Duodenal mucosa (tissue), 2 donors: Measurements from ENCODE around the gene LIMCH1.

ENCODE experiments used
- H3K27ac ChIP-seq: one replicate; pipeline ENCODE4 v1.7.0; 2013; ENCODE audit warnings: low read depth, low read length
- H3K27me3 ChIP-seq, 2 donors: one replicate each; pipeline ENCODE4 v1.7.0; 2013; ENCODE audit warnings: low read length in 2 of 2, control low read depth in 1 of 2; ENCODE audit not compliant: insufficient read depth in 2 of 2, control insufficient read depth in 1 of 2
- H3K36me3 ChIP-seq, 2 donors: one replicate each; pipeline ENCODE4 v1.7.0; 2013; ENCODE audit warnings: low read length in 2 of 2, control low read depth in 1 of 2; ENCODE audit not compliant: insufficient read depth in 2 of 2, control insufficient read depth in 1 of 2
- H3K4me1 ChIP-seq, 2 donors: one replicate each; pipeline ENCODE4 v1.7.0; 2013; ENCODE audit warnings: low read length in 2 of 2, control low read depth in 1 of 2; ENCODE audit not compliant: insufficient read depth in 2 of 2, control insufficient read depth in 1 of 2
- H3K4me3 ChIP-seq, 2 donors: one replicate each; pipeline ENCODE4 v1.7.0; 2013; ENCODE audit warnings: low read length in 2 of 2, low read depth in 1 of 2
- H3K9ac ChIP-seq, 2 donors: one replicate each; pipeline ENCODE4 v1.7.0; 2013; ENCODE audit warnings: low read length in 2 of 2, low read depth in 1 of 2
- H3K9me3 ChIP-seq, 2 donors: one replicate each; pipeline ENCODE4 v1.7.0; 2013; ENCODE audit warnings: low read length in 2 of 2, control low read depth in 1 of 2; ENCODE audit not compliant: control insufficient read depth in 1 of 2

Gene LIMCH1

DNA sequence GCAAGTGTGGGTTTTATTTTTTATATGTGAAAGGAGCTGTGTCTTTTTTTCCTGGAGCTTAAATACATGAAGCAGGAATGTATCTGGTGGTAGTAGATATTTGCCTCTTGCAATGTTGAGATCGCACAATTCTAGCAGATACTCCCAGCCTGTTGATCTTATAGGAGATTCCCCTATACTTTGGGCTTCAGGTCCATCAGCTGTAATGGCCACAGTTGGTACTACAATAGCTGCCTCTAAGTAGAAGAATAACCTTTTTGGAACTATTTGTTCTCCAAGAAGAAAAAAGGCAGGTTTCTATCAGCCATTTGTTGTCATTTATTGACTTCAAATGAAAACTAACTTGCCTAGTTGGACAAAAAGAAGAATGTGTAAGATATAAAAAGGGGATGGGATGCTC, 37.7 kb downstream of the LIMCH1 start:
- H3K4me3 ChIP-seq: no peak overlapping the region
- no peak overlapping the region for H3K27ac ChIP-seq
- H3K9ac ChIP-seq: no peak overlapping the region
- H3K36me3 ChIP-seq: no peaks in the 10 kb centered on the region
- no peaks in the 10 kb centered on the region for H3K27me3 ChIP-seq
- H3K4me1 ChIP-seq: no peaks in the 10 kb centered on the region
- no peaks in the 10 kb centered on the region for H3K9me3 ChIP-seq

DNA sequence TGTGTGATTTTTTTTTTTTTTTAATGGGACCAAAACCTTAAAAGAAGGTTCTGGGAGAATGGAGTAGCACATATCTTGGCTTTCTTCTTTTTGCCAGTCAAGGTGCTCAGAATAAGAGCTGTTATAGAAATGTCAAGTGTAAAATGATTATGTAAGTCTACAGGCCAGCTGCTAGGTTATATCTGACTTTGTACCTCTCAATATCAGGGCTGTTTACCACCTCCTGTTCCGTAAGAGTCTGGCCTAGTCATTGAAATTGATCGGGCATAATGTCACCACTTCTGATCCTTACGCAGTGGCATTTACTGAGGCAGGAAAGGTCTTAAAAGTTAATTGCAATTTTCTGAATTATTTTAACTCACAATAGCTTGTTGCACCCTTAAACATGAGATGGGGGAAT, 41.1 kb downstream of the LIMCH1 start:
- no peaks in the 10 kb centered on the region for H3K36me3 ChIP-seq
- H3K4me3 ChIP-seq: no peak overlapping the region
- no peak overlapping the region for H3K27ac ChIP-seq
- no peaks in the 10 kb centered on the region for H3K27me3 ChIP-seq
- H3K9ac ChIP-seq: no peak overlapping the region
- H3K9me3 ChIP-seq: no peaks in the 10 kb centered on the region
- H3K4me1 ChIP-seq: no peaks in the 10 kb centered on the region

GRCh38 chr4:41579526-41579925, 41.6 kb downstream of the LIMCH1 start:
- H3K36me3 ChIP-seq: no peaks in the 10 kb centered on the region
- H3K27me3 ChIP-seq: no peaks in the 10 kb centered on the region
- H3K4me1 ChIP-seq: no peaks in the 10 kb centered on the region
- H3K27ac ChIP-seq: no peak overlapping the region
- no peak overlapping the region for H3K4me3 ChIP-seq
- H3K9me3 ChIP-seq: peaks cover 0 to 2% of the 10 kb centered on the region in 2 donors
- H3K9ac ChIP-seq: no peak overlapping the region

DNA sequence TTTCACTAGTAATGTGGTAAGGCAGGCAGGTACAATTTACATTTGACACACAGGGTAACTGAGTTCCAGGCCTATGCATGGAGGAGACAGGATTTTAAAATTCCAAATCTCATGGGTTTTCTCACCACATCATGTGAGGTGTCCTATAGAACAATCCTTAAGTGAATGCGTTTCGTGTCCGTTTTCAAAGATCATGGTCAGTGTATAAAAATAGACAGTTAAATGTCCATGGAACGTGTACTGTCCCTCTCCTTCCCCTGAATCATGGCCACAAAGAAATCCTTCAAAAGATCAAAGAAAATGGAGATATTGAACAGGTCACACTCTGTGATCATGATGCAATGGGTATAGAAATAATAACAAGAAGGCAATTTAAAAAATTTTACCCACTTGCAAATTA, 42.0 kb downstream of the LIMCH1 start:
- no peak overlapping the region for H3K4me3 ChIP-seq
- no peaks in the 10 kb centered on the region for H3K27me3 ChIP-seq
- H3K9me3 ChIP-seq: peaks cover 3 to 5% of the 10 kb centered on the region in 2 donors
- H3K27ac ChIP-seq: no peak overlapping the region
- no peaks in the 10 kb centered on the region for H3K4me1 ChIP-seq
- H3K9ac ChIP-seq: no peak overlapping the region
- H3K36me3 ChIP-seq: no peaks in the 10 kb centered on the region

DNA sequence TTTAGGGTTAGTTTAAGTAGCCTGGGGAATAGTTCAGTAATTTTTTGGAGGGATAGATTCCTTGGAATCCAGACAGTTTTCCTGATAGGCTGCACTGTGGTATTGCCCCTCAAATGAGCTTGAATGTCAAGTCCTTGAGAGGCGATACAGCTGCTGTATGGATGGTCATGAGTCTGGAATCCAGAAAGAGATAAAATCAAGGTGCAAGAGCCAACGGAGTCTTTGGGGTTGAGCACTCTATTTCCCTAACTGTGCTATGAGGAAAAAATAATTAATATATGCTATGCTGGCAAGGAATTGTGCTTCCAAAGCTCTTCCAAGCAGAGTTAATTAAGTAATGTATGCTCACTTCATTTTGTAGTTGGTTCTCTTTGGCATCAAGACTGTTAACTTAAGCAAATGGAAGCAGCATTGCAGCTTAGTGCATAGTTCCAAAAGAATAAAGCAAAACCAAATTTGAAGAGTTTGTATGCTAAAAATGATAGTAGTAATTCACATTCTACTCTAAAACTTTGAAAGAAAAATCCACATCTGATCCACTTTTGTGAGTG, 48.8 kb downstream of the LIMCH1 start:
- Histone ChIP-seq H3K27ac (no peak overlapping the region), H3K9ac (no peak overlapping the region), H3K9me3 (peaks cover 5 to 6% of the 10 kb centered on the region in 2 donors), H3K27me3 (no peaks in the 10 kb centered on the region), H3K4me1 (no peaks in the 10 kb centered on the region), H3K36me3 (no peaks in the 10 kb centered on the region), H3K4me3 (no peak overlapping the region)

GRCh38 chr4:41587286-41587685, 49.3 kb downstream of the LIMCH1 start:
- H3K4me1 ChIP-seq: no peaks in the 10 kb centered on the region
- H3K27me3 ChIP-seq: no peaks in the 10 kb centered on the region
- no peak overlapping the region for H3K27ac ChIP-seq
- no peaks in the 10 kb centered on the region for H3K36me3 ChIP-seq
- H3K9ac ChIP-seq: no peak overlapping the region
- H3K4me3 ChIP-seq: no peak overlapping the region
- peaks cover 5 to 6% of the 10 kb centered on the region in 2 donors for H3K9me3 ChIP-seq

GRCh38 chr4:41590591-41590990, 52.6 kb downstream of the LIMCH1 start:
- Histone ChIP-seq H3K27ac (no peak overlapping the region), H3K4me1 (no peaks in the 10 kb centered on the region), H3K36me3 (no peaks in the 10 kb centered on the region), H3K4me3 (no peak overlapping the region), H3K9ac (no peak overlapping the region), H3K27me3 (no peaks in the 10 kb centered on the region), H3K9me3 (no peaks in the 10 kb centered on the region)

- Histone ChIP-seq H3K4me3 (no peak overlapping the region), H3K36me3 (no peaks in the 10 kb centered on the region), H3K27ac (no peak overlapping the region), H3K9ac (no peak overlapping the region), H3K9me3 (no peaks in the 10 kb centered on the region), H3K27me3 (no peaks in the 10 kb centered on the region), H3K4me1 (no peaks in the 10 kb centered on the region)
Measured at GRCh38 chr4:41594432-41594831, 56.5 kb downstream of the LIMCH1 start.

- Histone ChIP-seq H3K27me3 (no peaks in the 10 kb centered on the region), H3K9me3 (no peaks in the 10 kb centered on the region)
Measured at GRCh38 chr4:41597494-41597893, 59.5 kb downstream of the LIMCH1 start.

GRCh38 chr4:41598580-41598979, 60.6 kb downstream of the LIMCH1 start:
- Histone ChIP-seq H3K4me1 (no peaks in the 10 kb centered on the region), H3K4me3 (no peak overlapping the region), H3K9me3 (no peaks in the 10 kb centered on the region), H3K27me3 (no peaks in the 10 kb centered on the region), H3K27ac (no peak overlapping the region), H3K36me3 (no peaks in the 10 kb centered on the region), H3K9ac (no peak overlapping the region)

More at GRCh38 chr4:41597494-41597893, 59.5 kb downstream of the LIMCH1 start:
- H3K4me1 ChIP-seq: no peaks in the 10 kb centered on the region
- no peak overlapping the region for H3K9ac ChIP-seq
- no peak overlapping the region for H3K27ac ChIP-seq
- no peaks in the 10 kb centered on the region for H3K36me3 ChIP-seq
- no peak overlapping the region for H3K4me3 ChIP-seq
